NCI-H446 (cell line): ENCODE results near the gene BCCIP.

Experiments used
- DNase-seq, 2 experiments: peaks; one replicate each; lab custom pipeline; 2025; lab: John Stamatoyannopoulos, UW

BCCIP gene

DNA sequence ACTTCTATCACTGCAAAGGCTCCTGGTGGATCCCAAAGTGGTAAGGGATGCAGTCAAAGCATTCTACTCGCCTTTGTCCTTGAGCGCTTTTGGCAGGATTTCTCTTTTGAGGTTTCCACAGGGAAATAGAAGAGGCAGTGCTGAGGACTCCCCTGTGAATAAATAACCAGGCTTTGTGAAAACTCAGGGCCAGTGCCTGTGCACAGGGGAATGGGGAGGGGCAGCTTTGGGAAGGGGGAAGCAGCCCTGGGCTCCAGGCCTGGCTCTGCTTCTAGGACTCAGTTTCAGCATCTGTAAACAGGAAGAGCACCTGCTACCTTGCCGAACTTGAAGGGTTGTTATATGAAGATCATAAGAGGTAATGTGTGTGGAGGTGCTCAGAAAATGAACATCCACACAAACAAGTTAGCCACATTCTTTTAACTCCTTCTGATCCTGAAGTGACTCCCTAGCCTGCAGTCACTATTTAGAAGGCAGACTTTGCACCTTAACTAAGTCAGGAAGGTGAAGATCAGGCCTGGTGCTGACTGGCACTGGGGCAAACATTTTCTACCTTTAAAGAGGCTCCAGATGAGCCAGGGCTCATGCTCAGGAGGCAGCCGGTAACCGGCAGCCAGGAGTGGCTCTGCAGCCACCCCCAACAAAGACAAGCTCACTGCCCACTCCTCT, 25.2 kb upstream of the BCCIP start:
- no peak for DNase-seq

DNA sequence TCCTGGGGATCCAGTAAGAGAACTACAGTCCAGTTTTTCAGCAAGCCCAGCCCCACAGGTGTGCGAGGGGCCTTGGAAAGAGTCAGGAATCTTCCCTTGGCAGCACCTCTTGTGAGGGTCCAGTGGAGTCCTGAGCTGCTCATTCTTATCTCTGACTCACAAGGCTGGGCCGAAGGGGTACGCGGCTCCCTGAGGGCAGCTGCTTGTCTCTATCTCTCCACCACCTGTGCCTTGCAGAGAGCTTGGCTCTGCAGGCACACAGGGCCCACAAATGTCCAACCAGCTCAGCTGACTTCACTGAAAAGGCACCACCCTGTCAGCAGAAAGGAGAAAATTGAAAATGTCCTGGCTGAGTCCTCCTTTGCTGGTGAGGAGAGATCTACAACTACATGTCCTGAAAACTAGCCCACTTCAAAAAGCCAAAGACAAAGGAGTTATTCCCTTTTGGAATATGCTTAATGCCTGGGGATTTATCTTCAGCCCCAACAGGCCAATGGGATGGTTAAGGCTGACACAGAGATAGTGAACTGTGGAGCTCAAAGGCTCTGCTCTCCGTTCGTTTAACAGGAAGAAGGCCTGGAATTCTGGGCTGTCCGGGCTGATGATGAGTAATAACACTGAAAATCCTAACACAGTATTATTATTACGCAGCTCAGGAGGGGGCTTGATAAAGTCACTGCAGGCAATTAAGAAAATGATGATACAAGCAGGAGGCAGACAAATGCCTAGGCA, 23.7 kb upstream of the BCCIP start:
- DNase-seq: no peak

DNA sequence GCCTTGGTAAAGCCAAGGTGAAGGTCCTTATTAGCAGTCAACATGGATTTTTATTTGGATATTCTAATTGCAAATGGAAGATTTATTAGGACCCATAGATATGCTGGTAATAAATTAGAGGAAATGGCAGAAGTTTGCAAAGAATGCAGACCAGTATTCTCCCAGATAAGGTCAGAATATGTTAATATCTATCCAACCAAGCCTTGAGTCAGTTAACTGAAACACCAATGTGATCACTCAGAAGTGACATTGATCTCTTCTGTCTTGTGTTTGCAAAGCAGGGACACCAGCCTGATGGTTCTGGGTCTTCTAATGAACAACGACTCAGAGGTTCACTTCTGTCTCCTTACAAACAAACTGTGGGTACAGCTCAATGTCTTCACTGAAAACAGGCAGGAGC, 21.8 kb upstream of the BCCIP start:
- DNase-seq: no peak

DNA sequence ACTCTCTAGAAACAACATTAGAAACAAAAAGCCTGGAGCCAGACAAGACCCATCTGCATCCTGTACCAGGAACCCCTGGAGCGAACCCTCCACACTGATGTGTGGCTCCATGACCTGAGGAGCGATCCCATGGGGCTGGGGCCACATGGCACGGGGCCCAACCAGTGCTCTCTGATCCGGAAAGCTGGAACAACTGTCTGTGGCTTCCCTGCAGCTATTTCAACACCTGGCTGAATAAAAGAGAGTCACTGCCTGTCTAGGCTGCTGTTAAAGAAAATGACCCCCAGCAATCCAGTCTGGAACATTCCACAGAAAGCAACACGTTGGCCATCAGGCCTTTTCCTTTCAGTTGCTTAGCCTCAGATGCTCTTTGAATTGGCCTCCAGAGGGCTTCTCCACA, 21.2 kb upstream of the BCCIP start:
- DNase-seq: no peak

DNA sequence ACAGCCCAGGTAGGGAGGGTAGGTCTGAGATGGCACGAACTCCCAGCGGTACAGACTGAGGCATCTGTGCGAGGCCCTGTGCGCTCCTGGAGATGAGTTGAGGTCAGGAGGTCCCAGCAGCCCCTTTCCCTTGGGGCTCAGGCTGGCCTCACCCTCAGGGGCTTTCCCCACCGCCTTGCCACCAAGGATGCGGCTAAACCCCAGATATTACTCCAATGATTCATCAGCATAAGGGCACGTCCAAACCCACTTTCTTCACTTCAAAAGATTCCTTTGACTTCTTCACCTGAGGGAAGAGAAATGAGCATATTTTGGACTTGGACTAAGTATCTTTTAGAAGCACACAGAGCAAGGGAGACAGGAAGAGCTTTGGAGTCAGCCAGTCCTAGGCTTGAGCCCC, 20.6 kb upstream of the BCCIP start:
- DNase-seq: no peak

DNA sequence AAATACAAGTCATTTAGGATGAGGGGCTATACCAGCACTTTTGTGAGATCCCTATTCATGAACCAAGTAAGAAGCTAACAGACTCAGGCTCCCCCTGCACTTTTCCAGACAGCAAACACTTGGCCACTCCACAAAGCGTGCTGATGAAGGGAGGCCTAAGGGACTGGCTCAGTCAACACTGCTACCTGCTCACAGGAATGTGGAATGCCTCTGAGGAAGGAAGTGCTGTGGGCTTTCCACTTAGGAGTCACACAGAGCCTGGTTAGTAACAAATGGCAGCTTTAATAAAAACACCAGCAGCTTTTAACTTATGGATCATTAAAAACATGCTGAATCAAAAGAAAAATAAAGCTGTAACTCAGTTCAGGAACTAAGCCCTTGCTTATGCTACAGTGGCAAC, 15.3 kb upstream of the BCCIP start:
- DNase-seq: no peak

DNA sequence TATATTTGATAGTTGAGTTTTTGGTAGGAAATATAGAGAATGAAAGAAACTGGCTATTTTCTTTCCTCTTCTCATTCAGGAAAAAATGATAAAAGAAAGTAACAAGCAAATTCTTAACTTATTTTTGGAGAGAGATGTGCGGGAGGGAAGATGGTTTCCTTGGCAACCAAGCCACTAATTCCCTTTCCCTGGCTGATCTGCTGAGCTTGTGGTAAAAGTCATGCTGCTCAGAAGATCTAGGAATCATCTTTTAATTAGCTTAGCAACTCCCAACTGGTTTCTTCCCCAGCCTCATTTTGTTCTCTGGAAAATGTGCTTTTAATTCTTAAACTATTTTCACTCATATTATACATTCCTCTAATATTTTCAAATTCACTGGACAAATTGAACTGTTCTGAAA, 12.1 kb upstream of the BCCIP start:
- DNase-seq: no peak

DNA sequence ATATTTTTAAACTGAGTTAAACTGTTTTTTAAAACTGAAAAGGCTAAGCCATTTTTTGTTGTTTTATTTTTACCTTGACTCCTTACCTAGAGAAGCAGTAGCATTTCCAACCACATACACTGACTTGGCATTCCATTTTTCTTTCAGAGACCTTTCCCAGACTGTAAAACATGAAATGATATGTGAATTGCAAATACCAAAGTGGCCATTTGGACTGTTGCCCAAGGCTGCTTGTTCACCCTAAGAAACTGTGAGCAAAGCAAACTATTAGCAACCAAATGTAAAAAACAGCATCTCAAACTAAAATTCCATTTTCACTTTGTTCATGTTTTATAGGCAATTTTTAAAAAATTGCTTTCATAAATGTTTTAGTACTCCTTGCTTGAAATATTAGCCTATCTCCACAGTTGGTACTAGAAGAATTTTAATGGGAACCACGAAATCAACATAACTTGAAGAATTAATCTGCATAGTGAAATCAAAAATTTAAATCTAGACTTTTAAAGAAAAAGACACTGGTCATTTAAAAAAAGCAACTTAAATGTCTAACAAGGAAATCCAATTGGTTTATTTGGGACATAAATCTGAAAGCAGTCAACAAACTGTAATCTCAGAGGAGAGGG, 11.1 kb upstream of the BCCIP start:
- no peak for DNase-seq

DNA sequence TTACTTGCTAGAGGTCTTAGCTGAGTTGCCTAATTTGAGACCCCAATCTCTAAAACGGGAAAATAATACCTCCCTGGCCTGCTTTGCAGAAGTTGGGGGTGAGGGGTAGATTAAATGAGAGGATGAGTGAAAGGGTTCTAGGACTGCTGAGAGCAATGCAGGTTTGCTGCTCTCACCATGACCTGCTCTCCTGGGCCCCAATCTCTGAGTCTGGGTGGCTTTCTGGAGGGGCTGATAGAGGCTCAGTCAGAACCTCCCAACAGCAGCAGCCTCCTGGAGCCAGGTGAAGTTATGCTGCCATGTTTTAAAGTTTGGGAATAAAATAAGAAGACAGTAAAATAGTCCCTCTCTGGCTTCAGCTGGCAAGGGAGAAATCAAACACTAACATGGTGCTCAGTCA, 7.6 kb upstream of the BCCIP start:
- no peak for DNase-seq

DNA sequence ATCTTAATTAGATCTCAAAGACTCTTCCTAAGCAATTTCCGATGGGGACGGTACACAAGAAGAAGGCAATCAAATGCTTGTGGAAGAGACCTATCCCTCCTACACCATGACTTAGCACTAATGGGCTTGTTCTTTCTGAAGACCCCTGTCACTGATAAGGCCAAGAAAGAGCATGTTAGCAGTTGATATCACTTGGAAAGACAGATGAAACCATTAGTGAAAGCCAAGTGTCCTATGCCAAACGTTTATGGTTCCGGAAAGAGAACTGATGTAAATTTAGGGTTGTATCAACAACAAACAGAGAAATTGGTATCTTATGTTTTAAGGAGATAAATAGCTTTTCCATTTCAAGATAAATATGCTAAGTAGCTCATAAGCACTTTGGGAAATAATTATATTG, 6.8 kb upstream of the BCCIP start:
- DNase-seq: no peak

DNA sequence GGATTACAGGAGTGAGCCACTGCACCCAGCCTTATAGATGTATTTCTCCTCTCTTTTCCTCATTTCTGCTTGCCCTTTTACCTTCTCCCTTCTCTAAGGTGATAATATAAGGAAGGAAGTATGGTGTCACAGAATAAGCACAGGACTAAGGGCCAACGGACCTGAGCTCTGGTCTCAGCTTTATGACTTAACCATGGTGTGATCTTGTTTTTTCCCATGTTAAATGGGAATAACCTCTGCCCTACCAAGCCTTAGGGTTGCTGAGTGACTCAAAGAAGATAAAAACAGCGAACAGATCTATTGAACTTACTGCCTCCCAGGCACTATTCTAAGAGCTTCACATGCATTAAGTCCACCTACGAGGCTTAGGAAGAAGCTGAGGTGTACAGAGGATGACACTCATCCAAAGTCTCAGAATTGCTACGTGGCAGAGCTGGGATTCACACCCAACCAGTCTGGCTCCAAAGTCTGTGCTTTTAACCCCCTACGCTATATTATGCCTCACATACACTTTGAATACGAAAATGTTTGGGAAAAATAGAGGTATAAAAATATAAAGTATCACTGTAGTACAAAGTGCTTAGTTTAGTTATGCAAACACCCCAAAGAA, 5.9 kb upstream of the BCCIP start:
- no peak for DNase-seq

DNA sequence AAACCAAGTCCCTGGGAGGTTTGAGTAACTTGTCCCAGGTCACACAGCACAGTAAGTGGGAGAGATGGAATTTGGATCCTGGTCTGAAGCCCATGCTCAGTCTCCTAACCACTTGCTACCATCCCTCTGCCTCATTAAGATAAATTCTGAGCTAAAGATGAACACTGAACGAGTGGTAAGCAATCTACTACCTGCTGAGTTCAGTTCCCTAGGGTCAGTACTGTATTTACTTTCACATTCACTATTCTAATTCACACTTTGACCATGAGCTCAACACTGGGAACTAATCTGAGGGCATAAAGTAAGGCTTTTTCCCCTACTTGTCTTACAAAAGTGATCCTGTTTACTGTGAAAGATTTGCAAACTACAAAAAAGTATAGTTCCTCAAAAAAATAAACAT, 2.6 kb upstream of the BCCIP start:
- DNase-seq: no peak

DNA sequence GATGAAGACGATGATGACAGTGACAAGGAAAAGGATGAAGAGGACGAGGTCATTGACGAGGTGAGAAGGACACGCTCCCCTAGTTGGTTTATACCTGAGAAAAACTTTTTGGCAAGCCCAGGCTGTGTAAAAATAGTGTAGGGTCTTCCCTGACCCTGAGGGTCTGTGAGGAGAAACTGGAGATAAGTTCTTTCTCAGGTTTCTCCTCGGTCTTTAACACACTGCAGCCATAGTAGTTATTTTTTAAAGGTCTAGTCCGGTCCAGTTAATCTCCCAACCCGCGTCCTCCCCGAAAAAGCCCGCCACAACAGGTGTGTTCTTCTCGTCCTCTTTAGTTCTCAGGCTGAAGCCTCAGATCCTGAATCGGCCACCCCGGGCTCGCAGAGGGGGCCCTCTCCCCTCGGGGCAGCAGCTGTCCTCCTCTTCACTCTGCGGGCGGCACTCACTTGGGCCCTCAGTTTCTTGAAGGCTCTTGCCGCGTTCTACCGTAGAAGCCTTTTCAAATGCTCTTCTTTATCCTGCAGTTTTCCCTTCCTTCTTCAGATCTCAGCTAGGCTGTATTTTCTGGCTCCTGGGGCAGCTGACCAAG, 411 bp downstream of the BCCIP start:
- DNase-seq: no peak

DNA sequence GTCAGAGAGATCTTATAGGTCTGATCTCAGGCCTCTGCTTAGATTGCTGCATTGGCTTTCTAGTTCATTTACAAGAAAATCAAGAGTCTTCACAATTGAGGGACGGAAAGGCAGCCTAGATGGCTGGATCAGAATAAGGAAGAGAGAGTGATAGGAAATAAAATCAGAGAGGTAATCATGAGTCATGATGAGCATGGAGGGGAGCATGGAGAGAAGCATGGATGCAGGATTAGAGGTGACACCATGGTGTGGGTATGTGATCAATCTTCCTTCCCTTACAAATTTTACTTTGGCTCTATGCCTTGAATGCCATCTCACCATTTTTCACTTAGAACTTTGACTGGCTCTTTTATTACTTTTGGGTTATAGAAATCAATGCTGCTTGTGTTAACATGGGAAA, 1.4 kb downstream of the BCCIP start:
- DNase-seq: no peak

DNA sequence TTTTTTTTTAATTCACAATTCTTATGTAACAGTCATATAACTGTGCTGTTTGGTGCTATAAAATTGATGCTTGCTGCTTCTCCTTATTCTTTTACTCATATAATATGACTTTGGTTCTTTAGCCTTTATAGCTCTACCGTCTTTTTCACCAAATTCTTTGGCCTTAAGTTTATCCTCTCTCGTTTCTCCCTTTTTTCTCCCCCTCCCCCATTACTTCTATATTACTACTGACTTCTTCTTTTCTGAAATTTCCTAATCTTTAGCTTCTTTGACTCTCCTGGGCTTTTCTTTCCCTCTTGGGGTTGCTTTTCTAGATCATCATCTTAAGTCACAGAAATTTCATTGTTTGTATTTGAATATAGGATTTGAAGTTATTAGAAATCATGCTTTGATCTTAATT, 3.8 kb downstream of the BCCIP start:
- no peak for DNase-seq

DNA sequence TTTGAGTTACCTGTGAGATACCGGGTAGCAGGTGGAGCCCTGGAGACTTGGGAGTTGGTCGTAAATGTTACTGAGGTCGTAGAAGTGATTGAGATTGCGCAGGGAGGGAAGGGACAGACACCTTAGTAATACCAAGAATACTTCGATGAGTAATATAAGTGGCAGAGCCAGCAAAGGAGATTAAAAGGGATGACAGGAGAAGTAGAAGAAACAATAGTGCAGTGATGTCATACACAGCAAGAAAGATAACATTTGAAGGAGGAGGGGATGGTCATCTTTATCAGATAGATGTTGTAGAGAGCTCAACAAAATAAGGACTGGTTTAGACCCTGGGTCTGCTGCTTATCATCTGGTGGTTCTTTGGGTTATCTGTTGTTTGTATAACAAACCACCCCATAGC, 5.0 kb downstream of the BCCIP start:
- no peak for DNase-seq

DNA sequence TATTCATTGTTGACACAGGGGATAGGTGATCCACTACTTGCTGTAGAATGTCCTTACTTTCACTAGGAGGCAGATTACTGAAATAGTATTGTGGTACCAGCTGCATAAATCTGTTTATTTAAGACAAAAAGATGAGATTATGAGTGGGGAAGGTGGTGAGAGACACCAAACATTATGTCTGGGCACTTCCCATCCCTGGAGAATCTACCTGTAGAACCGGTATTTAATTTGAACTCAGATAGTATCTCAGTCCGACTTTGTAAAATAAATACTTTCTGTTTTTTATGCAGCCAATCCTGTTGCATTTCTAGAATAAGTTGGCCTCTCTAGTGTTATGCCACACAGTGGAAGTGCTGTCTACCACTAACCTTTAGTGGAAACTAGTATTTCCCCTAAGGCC, 13.4 kb downstream of the BCCIP start:
- no peak for DNase-seq

DNA sequence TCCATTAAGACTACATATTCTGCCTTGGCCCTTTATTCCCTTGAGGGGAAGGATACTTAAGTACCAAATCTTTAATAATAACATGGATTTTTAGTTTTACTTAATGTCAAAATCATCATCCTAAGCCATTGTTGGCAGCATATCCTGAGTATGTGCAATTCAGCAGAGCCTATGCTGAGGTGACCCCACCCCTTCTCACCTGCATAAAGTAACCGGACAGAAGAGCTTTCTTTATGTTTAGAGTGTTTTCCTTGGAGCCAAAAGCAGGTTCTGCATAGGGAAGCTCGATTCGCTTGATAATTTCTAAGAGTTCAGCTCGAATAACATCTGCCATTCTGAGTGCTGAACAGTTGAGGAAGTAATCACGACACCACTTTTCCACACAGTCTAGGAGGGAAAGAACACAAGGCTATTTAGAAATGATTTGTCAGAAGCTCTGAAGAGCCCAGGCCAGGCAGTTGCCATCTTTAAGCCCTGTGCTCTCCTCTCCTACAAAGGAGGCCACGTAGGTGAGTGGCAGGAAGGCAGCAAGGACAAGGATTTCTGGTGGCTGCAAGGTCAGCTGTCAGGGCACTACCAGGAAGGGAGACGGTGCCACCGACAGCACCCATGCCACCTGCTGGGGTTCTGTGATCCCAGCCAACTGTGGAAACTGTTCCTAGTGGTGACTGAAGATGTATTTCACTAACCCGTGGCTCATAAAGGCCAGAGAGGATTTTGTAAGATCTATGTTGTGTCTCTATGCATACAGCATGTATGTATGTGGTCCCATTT, 15.6 kb downstream of the BCCIP start:
- no peak for DNase-seq

DNA sequence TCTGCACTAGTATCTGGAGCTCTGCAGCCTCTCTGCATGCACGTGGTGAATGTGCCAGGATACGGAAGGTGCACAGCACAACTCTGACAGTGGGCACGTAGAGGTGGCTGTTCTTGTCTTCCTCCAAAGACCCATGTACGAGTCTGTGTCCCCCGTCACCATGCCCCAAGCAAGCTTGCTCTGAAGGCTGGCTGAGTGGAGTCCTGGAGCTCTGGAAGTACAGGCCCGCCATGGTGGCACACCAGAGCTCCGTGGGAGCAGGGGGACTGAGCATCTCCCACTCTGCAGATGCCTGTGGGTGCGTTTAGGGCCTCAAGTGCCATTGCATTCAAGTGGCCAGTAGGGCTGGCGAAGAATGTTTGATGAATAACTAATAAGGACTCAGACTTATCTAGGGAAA, 17.1 kb downstream of the BCCIP start:
- no peak for DNase-seq

DNA sequence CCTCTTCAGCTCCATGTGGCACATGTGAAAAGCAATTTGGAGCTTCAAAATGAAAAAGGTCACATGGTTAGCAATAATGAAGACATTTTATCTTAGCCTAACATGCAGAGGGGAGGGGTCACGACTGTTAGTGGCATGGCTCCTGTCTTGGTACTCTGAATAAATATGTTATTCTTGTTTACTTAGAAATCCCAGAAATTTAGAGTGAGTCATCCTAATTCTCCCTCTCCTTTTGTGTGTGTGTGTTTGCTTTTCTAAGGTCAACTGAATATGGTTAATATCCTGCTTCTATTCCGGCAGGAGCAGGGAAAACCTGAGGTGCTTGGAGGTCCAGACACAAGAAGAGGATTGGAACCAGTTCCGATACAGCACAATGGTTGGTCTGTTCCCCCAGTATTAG, 17.6 kb downstream of the BCCIP start:
- DNase-seq: no peak

DNA sequence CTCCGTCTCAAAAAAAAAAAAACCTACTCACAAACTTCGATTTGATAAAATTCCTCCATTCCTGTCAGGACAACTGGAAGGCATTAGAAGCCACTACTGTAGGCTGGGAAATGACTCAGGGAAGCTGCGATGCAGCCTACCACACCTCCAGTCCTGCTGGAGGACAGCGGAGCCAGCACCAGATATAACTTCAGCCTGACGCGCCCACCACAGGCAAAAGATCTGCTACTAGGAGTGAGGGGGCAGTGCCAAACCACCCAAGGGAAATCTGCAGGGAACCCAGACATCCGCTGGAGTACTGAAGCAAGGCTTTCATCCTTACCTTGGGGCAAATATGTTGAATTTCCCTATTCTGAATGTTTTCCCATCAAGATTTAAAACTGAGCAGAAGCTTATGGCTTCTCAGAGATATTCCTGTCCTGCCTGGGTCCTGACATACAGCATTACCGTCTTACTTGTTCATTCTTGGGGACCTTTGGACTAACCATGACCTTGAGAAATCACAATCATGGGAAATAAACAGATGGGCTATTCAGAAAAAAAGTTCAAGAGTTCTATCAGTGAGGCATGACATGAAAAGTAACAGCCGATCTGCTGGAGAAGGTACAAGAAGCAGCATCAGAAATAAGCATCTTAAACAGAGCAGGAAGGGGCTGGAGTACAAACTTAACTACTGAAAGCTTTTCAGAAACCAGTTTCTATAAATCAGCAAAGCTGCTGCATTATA, 20.4 kb downstream of the BCCIP start:
- DNase-seq: no peak
